Stimulated activated memory B cell treated with anti-CD40 and anti-IgM and Interleukin-4, amounts not matched to agents 10 μg/mL and 1 μg/mL and 100 μg/mL, for 72 hours (primary cell): ENCODE data around the gene OR6B2.

Source experiments
- ATAC-seq: fragments of 150-1000 bp; cut with Tn5 transposase; 2 replicates; pipeline ENCODE4 v1.10.0; 2021
- H3K27ac Mint-ChIP-seq: one replicate; pipeline ENCODE4 v1.8.0; 2022; ENCODE audit warnings: mild to moderate bottlenecking, mixed read lengths
- H3K27me3 Mint-ChIP-seq: one replicate; pipeline ENCODE4 v1.8.0; 2022; ENCODE audit warnings: mixed read lengths
- H3K36me3 Mint-ChIP-seq: one replicate; pipeline ENCODE4 v1.8.0; 2022; ENCODE audit warnings: mixed read lengths
- H3K4me1 Mint-ChIP-seq: one replicate; pipeline ENCODE4 v1.8.0; 2022; ENCODE audit warnings: mixed read lengths
- H3K4me3 Mint-ChIP-seq: one replicate; pipeline ENCODE4 v1.8.0; 2022; ENCODE audit warnings: mild to moderate bottlenecking, moderate library complexity, mixed read lengths
- H3K9me3 Mint-ChIP-seq: one replicate; pipeline ENCODE4 v1.8.0; 2022; ENCODE audit warnings: mixed read lengths

The OR6B2 gene

DNA sequence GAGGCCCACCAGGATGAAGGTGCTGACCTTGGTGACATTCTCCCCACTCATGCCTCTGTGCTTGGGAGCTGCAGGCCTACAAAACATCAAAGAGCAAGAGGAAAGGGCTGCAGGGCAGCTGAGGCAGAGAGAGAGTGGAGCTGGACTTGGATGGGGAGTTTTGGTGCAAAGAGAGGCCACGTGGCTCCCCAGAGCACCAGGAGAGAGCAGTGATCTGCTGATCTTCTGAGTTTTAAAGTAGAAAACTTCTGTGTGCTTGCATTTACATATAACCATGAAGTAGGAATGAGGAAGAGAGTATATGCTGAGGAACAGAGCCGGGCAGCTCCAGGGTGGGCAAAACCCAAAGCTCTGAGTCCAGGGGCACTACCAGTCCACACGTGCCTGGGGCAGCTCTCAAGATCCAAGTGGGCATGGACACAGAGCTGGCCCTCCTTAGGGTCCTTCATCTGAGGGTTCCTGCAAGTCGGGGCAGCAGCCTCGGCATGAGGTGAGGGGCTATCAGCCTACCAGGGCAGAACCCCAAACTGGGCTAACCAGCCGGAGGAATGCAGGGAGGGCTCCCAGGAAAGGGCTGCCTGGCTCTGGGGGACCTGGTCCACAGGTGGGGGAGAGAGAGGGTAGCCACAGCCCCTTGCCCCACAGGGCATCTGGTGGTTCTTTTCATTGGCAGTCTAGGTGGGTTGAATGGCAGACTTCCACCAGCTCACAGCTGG is at the start of gene OR6B2:
Gene OR6B2, minus strand, starts transcription at position 51 of the 716 bp plus-strand sequence. Its CDS starts 0 bp downstream, at position 51.
- H3K9me3 Mint-ChIP-seq: no peaks in the 10 kb centered on the region
- ATAC-seq: peak; percentile 13
- no peaks in the 10 kb centered on the region for H3K4me1 Mint-ChIP-seq
- H3K36me3 Mint-ChIP-seq: no peaks in the 10 kb centered on the region
- peaks cover 17% of the 10 kb centered on the region for H3K27me3 Mint-ChIP-seq
- H3K4me3 Mint-ChIP-seq: no peak within 1 kb of the TSS
- no peak within 1 kb of the TSS for H3K27ac Mint-ChIP-seq

- Mint-ChIP-seq H3K9me3 (peaks cover 17% of the 10 kb centered on the region), H3K4me1 (no peaks in the 10 kb centered on the region), H3K27ac (no peak overlapping the region), H3K27me3 (peaks cover 6% of the 10 kb centered on the region), H3K4me3 (no peak overlapping the region), H3K36me3 (peaks cover 6% of the 10 kb centered on the region)
- ATAC-seq: no peak
These were observed 48.4 kb upstream of the OR6B2 start for GRCh38 chr2:240078631-240079030.

DNA sequence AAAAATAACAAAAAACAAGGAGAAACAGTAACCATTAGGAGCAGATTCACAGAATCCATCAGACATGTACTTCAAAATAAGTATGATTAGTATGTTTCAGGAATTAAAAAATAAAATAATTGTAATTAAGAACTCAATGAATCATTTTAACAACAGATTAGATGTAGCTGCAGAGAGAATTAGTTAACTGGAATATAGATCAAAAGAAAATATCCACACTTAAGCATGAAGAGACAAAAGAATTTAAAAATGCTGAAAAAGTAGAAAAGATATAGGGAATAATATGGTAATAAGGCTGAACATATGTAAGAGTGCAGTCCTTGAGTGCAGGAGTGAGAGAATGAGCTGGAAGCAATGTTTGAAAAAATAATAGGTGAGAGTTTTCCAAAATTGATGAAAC is 47.2 kb upstream of the OR6B2 start:
- H3K9me3 Mint-ChIP-seq: peaks cover 17% of the 10 kb centered on the region
- H3K36me3 Mint-ChIP-seq: peaks cover 6% of the 10 kb centered on the region
- no peaks in the 10 kb centered on the region for H3K4me1 Mint-ChIP-seq
- no peak for ATAC-seq
- H3K27me3 Mint-ChIP-seq: peaks cover 16% of the 10 kb centered on the region
- no peak overlapping the region for H3K4me3 Mint-ChIP-seq
- H3K27ac Mint-ChIP-seq: no peak overlapping the region

GRCh38 chr2:240074545-240074944 is 44.3 kb upstream of the OR6B2 start:
- H3K27me3 Mint-ChIP-seq: peaks cover 32% of the 10 kb centered on the region
- peaks cover 20% of the 10 kb centered on the region for H3K9me3 Mint-ChIP-seq
- no peak for ATAC-seq
- H3K4me1 Mint-ChIP-seq: no peaks in the 10 kb centered on the region
- peaks cover 6% of the 10 kb centered on the region for H3K36me3 Mint-ChIP-seq
- no peak overlapping the region for H3K4me3 Mint-ChIP-seq
- no peak overlapping the region for H3K27ac Mint-ChIP-seq

- ATAC-seq: no peak
- no peak overlapping the region for H3K27ac Mint-ChIP-seq
- no peaks in the 10 kb centered on the region for H3K4me1 Mint-ChIP-seq
- no peak overlapping the region for H3K4me3 Mint-ChIP-seq
- no peaks in the 10 kb centered on the region for H3K36me3 Mint-ChIP-seq
- H3K27me3 Mint-ChIP-seq: peaks cover 30% of the 10 kb centered on the region
- peaks cover 9% of the 10 kb centered on the region for H3K9me3 Mint-ChIP-seq
These were observed 40.7 kb upstream of the OR6B2 start for GRCh38 chr2:240070907-240071306.

- no peak for ATAC-seq
- Mint-ChIP-seq H3K4me1 (no peaks in the 10 kb centered on the region), H3K4me3 (no peak overlapping the region), H3K36me3 (no peaks in the 10 kb centered on the region), H3K27me3 (peaks cover 38% of the 10 kb centered on the region), H3K9me3 (peaks cover 7% of the 10 kb centered on the region), H3K27ac (no peak overlapping the region)
These were observed 39.6 kb upstream of the OR6B2 start for GRCh38 chr2:240069829-240070228.

GRCh38 chr2:240068193-240068592 is 38.0 kb upstream of the OR6B2 start:
- Mint-ChIP-seq H3K4me3 (no peak overlapping the region), H3K27ac (no peak overlapping the region), H3K4me1 (no peaks in the 10 kb centered on the region), H3K9me3 (peaks cover 7% of the 10 kb centered on the region), H3K36me3 (no peaks in the 10 kb centered on the region), H3K27me3 (peaks cover 36% of the 10 kb centered on the region)
- ATAC-seq: no peak

DNA sequence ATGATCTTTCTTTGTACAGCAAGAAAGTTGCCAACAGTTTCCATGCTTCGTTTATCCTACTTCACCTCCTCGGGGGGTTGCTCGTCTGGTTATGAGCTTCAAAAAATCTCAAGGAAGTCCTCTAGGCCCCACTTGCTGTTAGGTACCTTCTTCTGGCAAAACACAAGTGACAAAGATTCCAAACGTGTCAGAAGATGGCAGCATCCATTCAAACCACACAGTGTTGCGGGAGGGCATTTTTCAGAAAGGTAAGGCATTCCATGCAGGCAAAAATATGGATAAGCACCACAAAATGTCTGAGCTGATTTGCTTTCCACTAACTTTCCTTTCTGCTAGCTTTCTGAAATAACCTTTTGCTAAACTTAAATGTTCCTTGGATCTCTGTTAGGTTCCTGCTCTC is 36.3 kb upstream of the OR6B2 start:
- Mint-ChIP-seq H3K27me3 (peaks cover 19% of the 10 kb centered on the region), H3K4me1 (no peaks in the 10 kb centered on the region), H3K27ac (no peak overlapping the region), H3K4me3 (no peak overlapping the region), H3K36me3 (no peaks in the 10 kb centered on the region), H3K9me3 (peaks cover 7% of the 10 kb centered on the region)
- no peak for ATAC-seq

DNA sequence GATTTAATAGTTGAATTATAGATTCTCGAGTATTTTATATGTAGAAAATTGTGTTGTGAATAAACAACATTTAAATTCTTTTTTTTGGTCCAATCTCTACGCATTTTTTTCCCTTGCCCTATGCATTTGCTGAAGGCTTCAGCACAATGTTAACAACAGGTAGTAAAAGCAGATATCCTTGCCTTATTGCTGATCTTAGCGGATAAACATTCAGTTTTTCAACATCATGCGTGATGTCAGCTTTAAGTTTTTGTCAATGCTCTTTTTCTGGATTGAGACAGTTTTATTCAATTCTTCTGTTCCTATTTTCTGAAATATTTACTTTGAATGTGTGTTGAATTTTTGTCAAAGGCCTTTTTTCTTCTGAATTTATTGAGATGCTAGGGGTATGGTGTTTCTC is 34.7 kb upstream of the OR6B2 start:
- Mint-ChIP-seq H3K36me3 (no peaks in the 10 kb centered on the region), H3K27me3 (peaks cover 16% of the 10 kb centered on the region), H3K4me1 (no peaks in the 10 kb centered on the region), H3K4me3 (no peak overlapping the region), H3K9me3 (peaks cover 7% of the 10 kb centered on the region), H3K27ac (no peak overlapping the region)
- ATAC-seq: no peak

GRCh38 chr2:240060977-240061591 is 30.9 kb upstream of the OR6B2 start:
- Mint-ChIP-seq H3K9me3 (no peaks in the 10 kb centered on the region), H3K4me1 (no peaks in the 10 kb centered on the region), H3K27ac (no peak overlapping the region), H3K36me3 (no peaks in the 10 kb centered on the region), H3K27me3 (peaks cover 32% of the 10 kb centered on the region), H3K4me3 (no peak overlapping the region)
- ATAC-seq: peak; percentile 59

- H3K4me3 Mint-ChIP-seq: no peak overlapping the region
- H3K9me3 Mint-ChIP-seq: no peaks in the 10 kb centered on the region
- no peaks in the 10 kb centered on the region for H3K36me3 Mint-ChIP-seq
- H3K27ac Mint-ChIP-seq: no peak overlapping the region
- no peaks in the 10 kb centered on the region for H3K4me1 Mint-ChIP-seq
- no peak for ATAC-seq
- peaks cover 53% of the 10 kb centered on the region for H3K27me3 Mint-ChIP-seq
These were observed 26.4 kb upstream of the OR6B2 start for GRCh38 chr2:240056678-240057077.

DNA sequence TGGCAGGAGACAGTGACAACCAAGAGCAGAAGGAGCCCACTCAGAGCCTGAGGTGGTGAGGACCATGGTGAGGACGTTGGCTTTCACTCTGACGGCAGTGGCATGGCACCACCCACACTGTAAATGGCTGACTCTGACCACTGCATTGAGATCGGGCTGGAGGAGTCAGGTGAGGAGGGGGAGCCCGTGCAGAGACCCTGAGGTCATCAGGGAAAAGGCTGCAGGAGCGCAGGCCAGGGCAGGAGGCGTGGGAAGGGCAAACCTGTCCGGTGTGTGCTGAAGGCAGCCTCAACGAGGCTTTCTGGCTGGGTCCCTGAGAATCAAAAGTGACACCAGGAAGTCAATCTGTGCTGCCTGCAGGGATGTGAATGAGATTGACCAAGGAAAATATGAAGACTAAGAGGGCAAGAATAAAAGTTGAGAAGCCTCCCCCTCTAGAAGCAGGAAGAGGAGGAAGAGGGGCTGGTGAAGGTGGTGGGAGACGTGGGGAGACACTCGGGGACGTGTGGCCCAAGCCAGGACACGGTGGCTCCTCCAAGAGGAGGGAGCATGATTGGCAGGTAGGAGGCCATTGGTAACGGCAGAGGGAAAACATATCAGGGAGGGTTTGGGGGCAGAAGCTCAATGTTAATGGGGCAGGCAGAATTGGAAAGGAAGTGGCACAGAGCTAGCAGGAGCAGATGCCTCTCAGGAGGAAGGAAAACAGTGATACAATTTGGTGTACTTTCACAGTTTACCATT is 25.1 kb upstream of the OR6B2 start:
- Mint-ChIP-seq H3K4me3 (no peak overlapping the region), H3K27ac (no peak overlapping the region)

DNA sequence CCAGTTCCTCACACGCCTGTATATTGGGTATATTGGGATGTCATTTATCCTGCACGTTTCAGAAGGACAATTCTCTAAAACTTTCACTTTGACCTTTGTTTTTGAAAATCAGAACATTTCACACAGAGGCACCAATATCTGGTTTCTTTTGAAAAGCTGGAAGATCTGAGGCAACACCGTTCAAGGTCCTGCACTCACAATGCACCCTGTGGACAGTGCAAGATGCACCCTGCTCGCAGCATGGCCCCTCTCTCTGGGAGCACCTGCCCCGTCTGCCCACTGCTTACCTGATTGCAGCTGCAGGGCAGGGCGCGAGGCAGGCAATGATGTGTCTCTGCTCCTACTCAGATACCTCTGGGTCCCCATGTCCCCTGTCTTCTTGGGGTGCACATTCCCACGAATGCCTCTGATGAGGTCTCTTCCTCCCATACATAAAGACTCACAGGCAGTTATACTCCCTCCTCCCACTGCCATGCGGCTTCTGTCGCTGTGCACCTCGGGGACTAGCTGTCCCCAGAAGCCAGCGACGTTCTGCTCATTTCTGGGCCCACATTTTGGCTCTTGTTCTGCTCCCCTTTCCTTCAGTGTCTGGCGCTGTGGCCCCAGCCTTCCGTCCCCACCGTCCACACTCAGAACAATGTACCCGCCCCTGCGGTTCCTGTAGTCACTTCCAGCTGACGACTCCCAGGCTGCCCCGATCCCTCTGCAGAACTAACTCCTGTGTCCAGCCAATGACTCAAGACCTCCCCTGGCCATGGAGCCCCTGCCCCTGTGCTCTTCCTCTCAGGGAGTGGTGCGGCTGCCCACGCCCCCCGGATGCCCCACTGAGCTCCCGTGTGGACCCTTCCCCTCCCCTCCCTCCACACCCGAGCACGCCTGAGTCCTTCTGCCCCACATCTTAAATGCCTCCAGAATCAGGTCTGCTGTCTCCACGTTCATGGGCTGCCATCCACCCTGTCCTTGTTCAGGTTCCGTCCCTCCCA is 23.2 kb upstream of the OR6B2 start, which contains the start of gene OR6B3:
Gene OR6B3, minus strand, starts transcription at position 349 of the 983 bp plus-strand sequence.
- peaks cover 58% of the 10 kb centered on the region for H3K27me3 Mint-ChIP-seq
- H3K9me3 Mint-ChIP-seq: no peaks in the 10 kb centered on the region
- no peak for ATAC-seq
- H3K27ac Mint-ChIP-seq: no peak within 1 kb of the TSS
- no peaks in the 10 kb centered on the region for H3K36me3 Mint-ChIP-seq
- no peaks in the 10 kb centered on the region for H3K4me1 Mint-ChIP-seq
- H3K4me3 Mint-ChIP-seq: no peak within 1 kb of the TSS

More for the DNA sequence above, 25.1 kb upstream of the OR6B2 start:
- ATAC-seq: no peak
- peaks cover 53% of the 10 kb centered on the region for H3K27me3 Mint-ChIP-seq
- no peaks in the 10 kb centered on the region for H3K4me1 Mint-ChIP-seq
- no peaks in the 10 kb centered on the region for H3K36me3 Mint-ChIP-seq
- H3K9me3 Mint-ChIP-seq: no peaks in the 10 kb centered on the region

GRCh38 chr2:240052524-240052923 is 22.3 kb upstream of the OR6B2 start:
- Mint-ChIP-seq H3K4me1 (no peaks in the 10 kb centered on the region), H3K27me3 (peaks cover 58% of the 10 kb centered on the region), H3K27ac (no peak overlapping the region), H3K4me3 (no peak overlapping the region), H3K9me3 (no peaks in the 10 kb centered on the region), H3K36me3 (no peaks in the 10 kb centered on the region)
- no peak for ATAC-seq

GRCh38 chr2:240051697-240052096 is 21.5 kb upstream of the OR6B2 start:
- no peaks in the 10 kb centered on the region for H3K36me3 Mint-ChIP-seq
- no peaks in the 10 kb centered on the region for H3K4me1 Mint-ChIP-seq
- H3K27ac Mint-ChIP-seq: no peak overlapping the region
- peaks cover 58% of the 10 kb centered on the region for H3K27me3 Mint-ChIP-seq
- ATAC-seq: no peak
- H3K9me3 Mint-ChIP-seq: no peaks in the 10 kb centered on the region
- no peak overlapping the region for H3K4me3 Mint-ChIP-seq
